ENCODE results near the gene HAGHL.
A peak's percentile ranks its signal among the peaks of the same experiment; 100 is the strongest.
"Not testable (repeated sequence)": the region's sequence is repeated elsewhere in the genome, so short reads cannot be mapped to it uniquely, and the experiment has no call there.

Gene HAGHL

GRCh38 chr16:708959-709358 is 17.9 kb upstream of the HAGHL start:
- no peak for DNase-seq

GRCh38 chr16:709566-710499 is 17.1 kb upstream of the HAGHL start:
- DNase-seq: no peak

- DNase-seq: no peak
These were observed 16.3 kb upstream of the HAGHL start for GRCh38 chr16:710500-711075.

GRCh38 chr16:711084-711483 is 15.8 kb upstream of the HAGHL start:
- DNase-seq: no peak

- DNase-seq: no peak
These were observed 15.2 kb upstream of the HAGHL start for GRCh38 chr16:711548-712320.

- not testable (repeated sequence) for DNase-seq
These were observed 14.1 kb upstream of the HAGHL start for GRCh38 chr16:712740-713250.

- no peak for DNase-seq
These were observed 12.8 kb upstream of the HAGHL start for GRCh38 chr16:714079-714478.

- DNase-seq: peak; percentile 14
These were observed 12.1 kb upstream of the HAGHL start, which contains the start of gene METRN for GRCh38 chr16:714558-715476. Gene METRN, plus strand, starts transcription at chr16:715118. Its CDS starts 172 bp downstream, at chr16:715290.

GRCh38 chr16:715477-716199 is 11.3 kb upstream of the HAGHL start:
- no peak for DNase-seq

GRCh38 chr16:716200-716568 is 10.7 kb upstream of the HAGHL start:
- DNase-seq: no peak

GRCh38 chr16:716768-717325 is 10.1 kb upstream of the HAGHL start:
- no peak for DNase-seq

GRCh38 chr16:717450-718245 is 9.3 kb upstream of the HAGHL start:
- no peak for DNase-seq

- no peak for DNase-seq
These were observed 8.5 kb upstream of the HAGHL start for GRCh38 chr16:718389-718788.

GRCh38 chr16:718922-719321 is 8.0 kb upstream of the HAGHL start:
- DNase-seq: no peak

GRCh38 chr16:719815-720446 is 7.0 kb upstream of the HAGHL start:
- DNase-seq: no peak

- DNase-seq: no peak
These were observed 6.4 kb upstream of the HAGHL start for GRCh38 chr16:720447-720989.

GRCh38 chr16:720990-721764 is 5.7 kb upstream of the HAGHL start, which contains the start of gene ANTKMT:
Gene ANTKMT, plus strand, starts transcription at chr16:721146. Its CDS starts 129 bp downstream, at chr16:721275.
- peak; percentile 48 for DNase-seq

GRCh38 chr16:721765-722540 is 5.0 kb upstream of the HAGHL start:
- no peak for DNase-seq
